IMR-90 (cell line): ENCODE results near the gene RPUSD1. TPM values are rescaled to one million over a fixed set of nuclear protein-coding genes. Genes with fewer than 3 reads are reported as not detected.

Source experiments
- ATAC-seq: fragments of 200-7000 bp; cut with Tn5 transposase; 2 replicates; pipeline ENCODE4 v1.9.1; 2020; ENCODE audit warnings: low read depth, mild to moderate bottlenecking, moderate library complexity
- BruUV-seq: library from RNA; stranded (reverse); fragments of 400-500 nt; replicated peaks from 2 replicates; lab custom pipeline; 2021; lab: Mats Ljungman, UMichigan
- CTCF ChIA-PET: fragments of 300-600 bp; formaldehyde crosslinking; extraction: SDS; loops from one replicate; lab custom pipeline; 2021; ENCODE audit warnings: antibody characterized with exemption; lab: Yijun Ruan, JAX
- POLR2A ChIA-PET: fragments of 300-600 bp; sonication (Branson Sonifier 250); formaldehyde crosslinking; loops from one replicate; lab custom pipeline; 2022; ENCODE audit warnings: antibody characterized with exemption; ENCODE audit not compliant: unreplicated experiment; lab: Charles Lee
- DNase-seq: peaks from one replicate; pipeline ENCODE4 v3.0.0; 2013
- H2AFZ ChIP-seq: replicated peaks from 2 replicates; pipeline ENCODE3; 2013; ENCODE audit warnings: low read length, mild to moderate bottlenecking; ENCODE audit not compliant: poor library complexity
- H2AK5ac ChIP-seq: 2 replicates; pipeline ENCODE4 v1.6.1; 2013; ENCODE audit warnings: low read depth, low read length, inconsistent platforms
- H2AK9ac ChIP-seq: replicated peaks from 2 replicates; pipeline ENCODE3; 2013; ENCODE audit warnings: mild to moderate bottlenecking, low read depth, low read length, moderate library complexity; ENCODE audit not compliant: poor library complexity
- H2BK120ac ChIP-seq: 2 replicates; pipeline ENCODE4 v1.6.1; 2013; ENCODE audit warnings: low read depth, low read length, inconsistent platforms
- H2BK15ac ChIP-seq: 3 replicates; pipeline ENCODE4 v1.6.1; 2013; ENCODE audit warnings: low read depth, low read length, inconsistent platforms
- H2BK20ac ChIP-seq: 2 replicates; pipeline ENCODE4 v1.6.1; 2013; ENCODE audit warnings: low read depth, mild to moderate bottlenecking, inconsistent platforms, low read length, moderate library complexity
- H2BK5ac ChIP-seq: 2 replicates; pipeline ENCODE4 v1.6.1; 2013; ENCODE audit warnings: mild to moderate bottlenecking, low read depth, low read length, inconsistent platforms; ENCODE audit not compliant: poor library complexity, severe bottlenecking
- H3K14ac ChIP-seq: replicated peaks from 2 replicates; pipeline ENCODE4 v1.6.1; 2013; ENCODE audit warnings: low read depth, low read length, inconsistent platforms
- H3K18ac ChIP-seq: 2 replicates; pipeline ENCODE4 v1.6.1; 2013; ENCODE audit warnings: low read depth, low read length, control low read depth
- H3K23ac ChIP-seq: 2 replicates; pipeline ENCODE4 v1.6.1; 2013; ENCODE audit warnings: low read depth, low read length, inconsistent platforms
- H3K27ac ChIP-seq: 2 replicates; pipeline ENCODE4 v1.5.1; 2013; ENCODE audit warnings: mild to moderate bottlenecking, control low read depth, low read length; ENCODE audit not compliant: insufficient read depth
- H3K27me3 ChIP-seq: 2 replicates; pipeline ENCODE4 v1.6.1; 2013; ENCODE audit warnings: low read length; ENCODE audit not compliant: control insufficient read depth, insufficient read depth
- H3K36me3 ChIP-seq: 2 replicates; pipeline ENCODE4 v1.6.1; 2013; ENCODE audit warnings: low read length, mixed read lengths; ENCODE audit not compliant: control insufficient read depth, insufficient read depth
- H3K4ac ChIP-seq: 2 replicates; pipeline ENCODE4 v1.6.1; 2013; ENCODE audit warnings: low read depth, low read length, inconsistent platforms
- H3K4me1 ChIP-seq: 2 replicates; pipeline ENCODE4 v1.6.1; 2013; ENCODE audit warnings: low read length, mixed read lengths; ENCODE audit not compliant: control insufficient read depth, insufficient read depth
- H3K4me2 ChIP-seq: 2 replicates; pipeline ENCODE4 v1.6.1; 2013; ENCODE audit warnings: low read depth, mild to moderate bottlenecking, control low read depth, low read length, moderate library complexity
- H3K4me3 ChIP-seq: 2 replicates; pipeline ENCODE4 v1.5.1; 2013; ENCODE audit warnings: low read depth, mild to moderate bottlenecking, control low read depth, low read length, moderate library complexity; ENCODE audit not compliant: insufficient read depth
- H3K56ac ChIP-seq: 2 replicates; pipeline ENCODE4 v1.6.1; 2013; ENCODE audit warnings: low read length, inconsistent platforms; ENCODE audit not compliant: insufficient read depth; ENCODE audit errors: extremely low read depth
- H3K79me1 ChIP-seq, 2 experiments: 2 replicates each; pipeline ENCODE4 v1.6.1; 2013; ENCODE audit warnings: low read length in 2 of 2, inconsistent platforms in 1 of 2, low read depth in 1 of 2
- H3K9ac ChIP-seq: 2 replicates; pipeline ENCODE4 v1.6.1; 2013; ENCODE audit warnings: low read depth, low read length, control low read depth
- H3K9me1 ChIP-seq: 2 replicates; pipeline ENCODE4 v1.6.1; 2013; ENCODE audit warnings: low read length, inconsistent platforms; ENCODE audit not compliant: insufficient read depth
- H3K9me3 ChIP-seq: 2 replicates; pipeline ENCODE4 v1.6.1; 2013; ENCODE audit warnings: low read length; ENCODE audit not compliant: control insufficient read depth, insufficient read depth
- H4K20me1 ChIP-seq: 2 replicates; pipeline ENCODE4 v1.6.1; 2013; ENCODE audit warnings: low read length, inconsistent platforms; ENCODE audit not compliant: insufficient read depth
- H4K5ac ChIP-seq: 2 replicates; pipeline ENCODE4 v1.6.1; 2013; ENCODE audit warnings: mild to moderate bottlenecking, low read depth, low read length, control low read depth
- H4K8ac ChIP-seq, 2 experiments: 2 replicates each; pipeline ENCODE4 v1.6.1; 2013; ENCODE audit warnings: low read depth in 2 of 2, low read length in 2 of 2, control low read depth in 1 of 2, inconsistent platforms in 1 of 2
- H4K91ac ChIP-seq: 2 replicates; pipeline ENCODE4 v1.6.1; 2013; ENCODE audit warnings: low read depth, low read length, inconsistent platforms; ENCODE audit not compliant: insufficient read depth
- BHLHE40 ChIP-seq: fragments of 150-350 bp; IDR thresholded peaks from 2 replicates; pipeline ENCODE4 v1.6.1; 2016; ENCODE audit warnings: mild to moderate bottlenecking, low read depth, low read length
- CEBPB ChIP-seq: IDR thresholded peaks from 2 replicates; pipeline ENCODE4 v1.6.1; 2012; ENCODE audit warnings: low read depth, low read length, improper control_type of control experiment
- CHD1 ChIP-seq: IDR thresholded peaks from 2 replicates; pipeline ENCODE4 v1.6.1; 2012; ENCODE audit warnings: low read depth, low read length, improper control_type of control experiment
- ELK1 ChIP-seq: fragments of 150-350 bp; IDR thresholded peaks from 2 replicates; pipeline ENCODE4 v1.6.1; 2016; ENCODE audit warnings: low read depth, mild to moderate bottlenecking, low read length, moderate library complexity, borderline replicate concordance
- FOS ChIP-seq: fragments of 150-350 bp; IDR thresholded peaks from 2 replicates; pipeline ENCODE4 v1.6.1; 2016; ENCODE audit warnings: low read depth, low read length
- MAFK ChIP-seq: IDR thresholded peaks from 2 replicates; pipeline ENCODE4 v1.6.1; 2012; ENCODE audit warnings: low read depth, low read length, improper control_type of control experiment
- MAZ ChIP-seq: IDR thresholded peaks from 2 replicates; pipeline ENCODE4 v1.6.1; 2012; ENCODE audit warnings: low read depth, mild to moderate bottlenecking, low read length, improper control_type of control experiment, moderate library complexity, borderline replicate concordance
- MXI1 ChIP-seq: IDR thresholded peaks from 2 replicates; pipeline ENCODE4 v1.6.1; 2012; ENCODE audit warnings: low read depth, mild to moderate bottlenecking, low read length, moderate library complexity, borderline replicate concordance
- NFE2L2 ChIP-seq: fragments of 150-350 bp; IDR thresholded peaks from 2 replicates; pipeline ENCODE4 v1.6.1; 2016; ENCODE audit warnings: low read depth, mild to moderate bottlenecking, low read length
- POLR2A ChIP-seq: IDR thresholded peaks from 2 replicates; pipeline ENCODE4 v1.6.1; 2012; ENCODE audit warnings: mild to moderate bottlenecking, low read depth, low read length
- RAD21 ChIP-seq: IDR thresholded peaks from 2 replicates; pipeline ENCODE4 v1.6.1; 2012; ENCODE audit warnings: low read length, improper control_type of control experiment
- RCOR1 ChIP-seq: IDR thresholded peaks from 2 replicates; pipeline ENCODE4 v1.6.1; 2012; ENCODE audit warnings: mild to moderate bottlenecking, low read length, improper control_type of control experiment; ENCODE audit not compliant: insufficient replicate concordance
- RFX5 ChIP-seq: IDR thresholded peaks from 2 replicates; pipeline ENCODE4 v1.8.0; 2012; ENCODE audit warnings: low read depth, mild to moderate bottlenecking, low read length, moderate library complexity
- SMC3 ChIP-seq: fragments of 150-350 bp; IDR thresholded peaks from 2 replicates; pipeline ENCODE4 v1.6.1; 2016; ENCODE audit warnings: low read depth, mild to moderate bottlenecking, antibody characterized with exemption, low read length, moderate library complexity
- WGBS, 2 experiments: methylation state at CpG; one replicate each; pipeline versions ENCODE4 v1.1.5 to v1.1.7; 2013; ENCODE audit warnings: missing lambda C conversion rate in 2 of 2; ENCODE audit not compliant: insufficient read length in 1 of 2; ENCODE audit errors: extremely low coverage in 2 of 2; 5-methylcytosine and 5-hydroxymethylcytosine counted together
- dilution Hi-C: fragments of 300-500 bp; cut with HindIII; formaldehyde crosslinking; loops from one replicate; pipeline ENCODE4 v1.14.3; 2018; ENCODE audit warnings: low sequenced_read_pairs; ENCODE audit not compliant: unreplicated experiment
- in situ Hi-C: fragments of 300-500 bp; cut with MboI; formaldehyde crosslinking; loops from 3 replicates; pipeline ENCODE4 v1.14.3; 2019; ENCODE audit warnings: low sequenced_read_pairs, inconsistent platforms, mixed read lengths
- intact Hi-C: fragments of 100-400 bp; cut with micrococcal nuclease; formaldehyde crosslinking; loops from 2 replicates; pipeline ENCODE4 v1.10.0; 2022
- polyA plus RNA-seq, 3 experiments: library from polyadenylated mRNA; depleted of rRNA; stranded (reverse); fragments of >200 nt; gene quantifications; 2 replicates each; pipeline ENCODE4 v1.2.3, GENCODE V29; 2012; ENCODE audit warnings: low replicate concordance in 1 of 3
- total RNA-seq: library from RNA; depleted of rRNA; stranded (reverse); fragments of >200 nt; gene quantifications from 2 replicates; pipeline ENCODE4 v1.2.3, GENCODE V29; 2012
- TF ChIP-seq, protein P1 (sequence below): conservative IDR thresholded peaks from 2 replicates; pipeline ENCODE4 v1.5.1; 2012; ENCODE audit warnings: mild to moderate bottlenecking, low read depth, low read length, improper control_type of control experiment
- TF ChIP-seq, protein P2 (sequence below): fragments of 150-350 bp; IDR thresholded peaks from 2 replicates; pipeline ENCODE4 v1.6.1; 2017; ENCODE audit warnings: mild to moderate bottlenecking, antibody characterized with exemption, low read length, low read depth

RPUSD1 gene
- total and polyA plus RNA-seq, 2 of the 4 experiments (the other 2 are of a cell fraction) = 13.1 to 32.3 TPM

DNA sequence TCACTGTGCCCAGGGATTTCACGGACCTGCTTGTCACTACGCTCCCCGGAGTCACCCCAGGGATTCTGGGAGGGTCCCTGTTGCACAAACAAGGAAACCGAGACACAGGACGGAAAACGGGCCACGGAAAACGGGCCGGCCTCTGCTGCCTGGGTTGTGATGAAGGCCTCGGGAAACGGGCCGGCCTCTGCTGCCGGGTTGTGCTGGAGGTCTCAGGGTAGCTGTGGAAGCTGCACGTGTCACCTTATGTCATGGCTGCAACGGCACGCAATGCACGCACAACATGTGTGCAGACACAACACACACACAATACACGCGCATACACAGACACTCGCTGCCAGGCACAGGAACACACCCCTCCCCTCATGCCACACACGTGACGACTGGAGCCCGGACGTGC is 39.3 kb upstream of the RPUSD1 start:
- Histone ChIP-seq H4K20me1 (no peaks in the 10 kb centered on the region), H4K91ac (no peak overlapping the region), H3K9me1 (no peaks in the 10 kb centered on the region; the same call in 1 of the 2 replicates), H3K36me3 (no peaks in the 10 kb centered on the region), H2AK9ac (no peak overlapping the region), H3K14ac (no peak overlapping the region), H3K9ac (no peak overlapping the region), H3K56ac (no peak overlapping the region), H3K18ac (no peak overlapping the region), H3K9me3 (no peaks in the 10 kb centered on the region), H4K5ac (no peak overlapping the region), H4K8ac (no peak overlapping the region), H2BK15ac (no peak overlapping the region), H3K23ac (no peak overlapping the region), H3K4me3 (no peak overlapping the region), H3K4me2 (no peak overlapping the region), H2BK20ac (no peak overlapping the region), H2BK5ac (no peak overlapping the region), H3K79me1 (no peaks in the 10 kb centered on the region), H2AFZ (no peak overlapping the region), H2AK5ac (no peak overlapping the region), H3K4ac (no peak overlapping the region), H3K27ac (no peak overlapping the region), H3K27me3 (peaks cover 25% of the 10 kb centered on the region), H3K4me1 (peaks cover 4% of the 10 kb centered on the region; the same call in 1 of the 2 replicates), H2BK120ac (no peak overlapping the region)
- BruUV-seq = no TSS peak
- DNase-seq (no peak), ATAC-seq (no peak)
- ChIA-PET POLR2A (no interaction called here), CTCF (no interaction called here)
- in situ Hi-C loops (no loop called here), intact Hi-C loops (no loop called here), dilution Hi-C loops (no loop called here)
- TF ChIP-seq BHLHE40 = no peak
- no peak for TF ChIP-seq RCOR1
- TF ChIP-seq RAD21 = no peak
- no peak for TF ChIP-seq CEBPB
- no peak for TF ChIP-seq NFE2L2
- TF ChIP-seq, protein P1, sequence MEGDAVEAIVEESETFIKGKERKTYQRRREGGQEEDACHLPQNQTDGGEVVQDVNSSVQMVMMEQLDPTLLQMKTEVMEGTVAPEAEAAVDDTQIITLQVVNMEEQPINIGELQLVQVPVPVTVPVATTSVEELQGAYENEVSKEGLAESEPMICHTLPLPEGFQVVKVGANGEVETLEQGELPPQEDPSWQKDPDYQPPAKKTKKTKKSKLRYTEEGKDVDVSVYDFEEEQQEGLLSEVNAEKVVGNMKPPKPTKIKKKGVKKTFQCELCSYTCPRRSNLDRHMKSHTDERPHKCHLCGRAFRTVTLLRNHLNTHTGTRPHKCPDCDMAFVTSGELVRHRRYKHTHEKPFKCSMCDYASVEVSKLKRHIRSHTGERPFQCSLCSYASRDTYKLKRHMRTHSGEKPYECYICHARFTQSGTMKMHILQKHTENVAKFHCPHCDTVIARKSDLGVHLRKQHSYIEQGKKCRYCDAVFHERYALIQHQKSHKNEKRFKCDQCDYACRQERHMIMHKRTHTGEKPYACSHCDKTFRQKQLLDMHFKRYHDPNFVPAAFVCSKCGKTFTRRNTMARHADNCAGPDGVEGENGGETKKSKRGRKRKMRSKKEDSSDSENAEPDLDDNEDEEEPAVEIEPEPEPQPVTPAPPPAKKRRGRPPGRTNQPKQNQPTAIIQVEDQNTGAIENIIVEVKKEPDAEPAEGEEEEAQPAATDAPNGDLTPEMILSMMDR = no peak
- TF ChIP-seq FOS = no peak
- no peak for TF ChIP-seq MXI1
- TF ChIP-seq, protein P2, sequence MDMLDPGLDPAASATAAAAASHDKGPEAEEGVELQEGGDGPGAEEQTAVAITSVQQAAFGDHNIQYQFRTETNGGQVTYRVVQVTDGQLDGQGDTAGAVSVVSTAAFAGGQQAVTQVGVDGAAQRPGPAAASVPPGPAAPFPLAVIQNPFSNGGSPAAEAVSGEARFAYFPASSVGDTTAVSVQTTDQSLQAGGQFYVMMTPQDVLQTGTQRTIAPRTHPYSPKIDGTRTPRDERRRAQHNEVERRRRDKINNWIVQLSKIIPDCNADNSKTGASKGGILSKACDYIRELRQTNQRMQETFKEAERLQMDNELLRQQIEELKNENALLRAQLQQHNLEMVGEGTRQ = no peak
- no peak for TF ChIP-seq MAZ
- TF ChIP-seq ELK1 = no peak
- no peak for TF ChIP-seq CHD1
- TF ChIP-seq RFX5 = no peak
- no peak for TF ChIP-seq POLR2A
- no peak for TF ChIP-seq MAFK
- no peak for TF ChIP-seq SMC3
- 88% methylated on average over 6 of the region's 24 CpGs; no CpG with 5 or more reads in 1 of the 2 experiments for WGBS, 2 experiments
